Stimulated activated CD4-positive, alpha-beta T cell treated with anti-CD3 and anti-CD28 coated beads, Interleukin-15, amount 100 ng/mL, for 1 hour (primary cell): ENCODE data around the gene AMIGO1.

ENCODE experiments used
- DNase-seq, 2 donors: peaks; one replicate each; pipeline ENCODE4 v3.0.0-alpha.2; 2020; ENCODE audit warnings: low read depth in 1 of 2, low spot score in 1 of 2

Gene AMIGO1

GRCh38 chr1:109503935-109504334, 5.6 kb downstream of the AMIGO1 start:
- no peak for DNase-seq

- no peak for DNase-seq
Observed at GRCh38 chr1:109502364-109502851, 7.1 kb downstream of the AMIGO1 start.

GRCh38 chr1:109501644-109502363, 7.7 kb downstream of the AMIGO1 start:
- DNase-seq: no peak

- no peak for DNase-seq
Observed at GRCh38 chr1:109500941-109501381, 8.6 kb downstream of the AMIGO1 start.

- peak in 1 of 2 donors; percentile 42 for DNase-seq
Observed at GRCh38 chr1:109499661-109500536, 9.6 kb downstream of the AMIGO1 start.

GRCh38 chr1:109499081-109499480, 10.4 kb downstream of the AMIGO1 start:
- DNase-seq: no peak

GRCh38 chr1:109498161-109498801, 11.2 kb downstream of the AMIGO1 start:
- peak in 1 of 2 donors; percentile 18 for DNase-seq

GRCh38 chr1:109497449-109498160, 11.9 kb downstream of the AMIGO1 start:
- no peak for DNase-seq

GRCh38 chr1:109495738-109496137, 13.8 kb downstream of the AMIGO1 start:
- no peak for DNase-seq

GRCh38 chr1:109493805-109494539, 15.6 kb downstream of the AMIGO1 start, which contains the start of gene CYB561D1:
CYB561D1 (plus strand) TSS chr1:109494094; CDS start chr1:109494140, 46 bp downstream.
- DNase-seq: peak; percentile 79 to 89

- no peak for DNase-seq
Observed at GRCh38 chr1:109493227-109493626, 16.3 kb downstream of the AMIGO1 start.

- no peak for DNase-seq
Observed at GRCh38 chr1:109492779-109493178, 16.7 kb downstream of the AMIGO1 start.

GRCh38 chr1:109491372-109491771, 18.2 kb downstream of the AMIGO1 start:
- DNase-seq: no peak

- no peak for DNase-seq
Observed at GRCh38 chr1:109490934-109491302, 18.6 kb downstream of the AMIGO1 start.

GRCh38 chr1:109490029-109490933, 19.2 kb downstream of the AMIGO1 start:
- peak in 1 of 2 donors; percentile 49 for DNase-seq

GRCh38 chr1:109488696-109489095, 20.8 kb downstream of the AMIGO1 start:
- no peak for DNase-seq

GRCh38 chr1:109488201-109488600, 21.3 kb downstream of the AMIGO1 start:
- no peak for DNase-seq

GRCh38 chr1:109487261-109487660, 22.3 kb downstream of the AMIGO1 start:
- no peak for DNase-seq

- no peak for DNase-seq
Observed at GRCh38 chr1:109485001-109485400, 24.5 kb downstream of the AMIGO1 start.
